GM21515 (cell line): ENCODE data around the gene HADHA.
"Not testable (repeated sequence)": the region's sequence is repeated elsewhere in the genome, so short reads cannot be mapped to it uniquely, and the experiment has no call there.

ENCODE experiments used
- ATAC-seq: cut with Tn5 transposase; IDR thresholded peaks from one replicate; pipeline ENCODE4 v1.9.1; 2021; ENCODE audit not compliant: unreplicated experiment

HADHA gene

DNA sequence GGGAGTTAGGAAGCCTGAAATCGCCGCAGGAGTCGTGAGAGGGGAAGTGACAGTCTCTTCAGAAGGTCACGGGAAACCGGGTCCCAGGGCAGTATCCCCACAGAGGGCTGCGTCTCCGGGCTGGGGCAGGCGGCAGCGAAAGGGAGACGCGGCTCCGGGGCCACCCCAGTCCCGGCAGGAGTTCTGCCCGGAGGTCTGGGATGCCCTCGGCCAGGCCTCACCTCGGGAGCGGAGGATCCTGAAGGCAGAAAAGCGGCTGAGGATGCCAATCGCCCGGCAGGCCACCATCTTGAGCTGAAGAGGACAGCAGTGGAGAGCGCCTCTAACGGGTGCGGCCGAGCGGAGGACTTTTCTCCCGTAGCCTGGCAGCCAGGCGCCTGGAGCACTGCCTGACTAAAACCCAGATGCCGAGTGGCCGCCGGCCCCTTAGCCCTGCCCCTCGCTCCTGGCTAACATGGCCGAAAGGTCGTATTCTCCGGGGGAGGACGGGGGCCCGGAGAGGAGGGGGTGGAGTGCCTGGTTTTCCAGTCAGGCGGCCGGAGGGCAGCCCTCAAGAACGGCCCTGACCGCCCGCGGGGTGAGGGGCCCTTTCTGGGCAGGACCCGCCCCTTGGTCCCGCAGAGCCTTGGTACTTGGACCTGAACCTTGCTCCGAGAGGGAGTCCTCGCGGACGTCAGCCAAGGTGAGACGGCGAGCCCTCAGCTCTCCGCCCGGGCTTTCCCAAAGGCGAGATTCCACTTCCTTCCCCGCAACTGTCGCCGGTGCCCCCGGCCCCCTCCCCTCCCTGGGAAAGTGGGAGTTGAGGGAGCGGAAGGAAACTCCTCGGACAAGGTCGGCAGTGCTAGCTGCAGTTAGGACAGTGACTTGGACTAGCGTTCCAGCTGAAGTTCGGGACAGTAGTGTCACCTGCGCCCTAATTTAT is at the start of gene HADHA, which contains the start of gene HADHB:
Gene HADHA (minus strand): TSS at position 324 of the 922 bp plus-strand sequence. CDS start 36 bp downstream, at position 288.
Gene HADHB (plus strand): TSS at position 631 of the 922 bp plus-strand sequence. CDS start 9,316 bp downstream, outside the sequence.
- peak; percentile 64 for ATAC-seq

DNA sequence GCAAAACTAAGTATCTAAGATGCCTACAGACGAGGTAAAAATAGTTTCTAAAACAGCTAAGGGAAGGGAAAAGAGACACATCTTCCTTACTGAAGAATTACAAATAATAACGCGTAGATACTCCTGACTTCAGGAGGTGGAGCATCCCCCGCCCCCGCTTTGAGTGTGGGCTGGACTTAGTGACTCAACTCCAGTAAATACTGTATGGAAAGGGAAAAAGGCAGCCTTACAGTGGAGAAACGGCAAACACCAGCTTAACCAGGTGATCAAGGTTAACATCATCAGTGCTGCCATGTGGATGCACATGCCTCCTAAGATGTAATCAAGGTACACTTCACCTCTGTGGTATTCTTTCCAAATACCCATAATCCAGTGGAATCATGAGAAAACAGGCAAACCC is 48.2 kb upstream of the HADHA start:
- no peak for ATAC-seq

DNA sequence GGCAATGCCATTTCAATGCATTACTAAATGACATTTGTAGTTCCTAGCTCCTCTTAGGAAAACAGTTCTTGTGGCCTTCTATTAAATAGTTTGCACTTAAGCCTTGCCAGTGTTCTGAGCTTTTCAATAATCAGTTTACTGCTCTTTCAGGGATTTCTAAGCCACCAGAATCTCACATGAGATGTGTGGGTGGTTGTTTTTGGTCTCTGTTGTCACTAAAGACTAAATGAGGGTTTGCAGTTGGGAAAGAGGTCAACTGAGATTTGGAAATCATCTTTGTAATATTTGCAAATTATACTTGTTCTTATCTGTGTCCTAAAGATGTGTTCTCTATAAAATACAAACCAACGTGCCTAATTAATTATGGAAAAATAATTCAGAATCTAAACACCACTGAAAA is 45.6 kb upstream of the HADHA start:
- no peak for ATAC-seq

DNA sequence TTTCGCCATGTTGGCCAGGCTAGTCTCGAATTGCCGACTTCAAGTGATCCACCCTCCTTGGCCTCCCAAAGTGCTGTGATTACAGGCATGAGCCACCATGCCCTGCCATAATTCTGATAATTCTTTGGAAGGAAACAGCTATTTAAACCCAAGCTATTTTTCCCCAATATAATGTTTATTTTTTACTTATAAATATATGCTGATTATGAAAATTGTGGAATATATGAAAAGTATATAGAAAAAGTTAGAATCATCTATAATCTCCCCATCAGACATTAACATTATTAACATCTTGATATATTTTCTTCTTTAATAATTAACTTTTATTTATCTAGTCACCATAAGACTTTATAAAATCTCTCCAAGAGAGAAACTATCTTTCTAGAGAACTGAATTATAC is 41.5 kb upstream of the HADHA start:
- ATAC-seq = no peak

DNA sequence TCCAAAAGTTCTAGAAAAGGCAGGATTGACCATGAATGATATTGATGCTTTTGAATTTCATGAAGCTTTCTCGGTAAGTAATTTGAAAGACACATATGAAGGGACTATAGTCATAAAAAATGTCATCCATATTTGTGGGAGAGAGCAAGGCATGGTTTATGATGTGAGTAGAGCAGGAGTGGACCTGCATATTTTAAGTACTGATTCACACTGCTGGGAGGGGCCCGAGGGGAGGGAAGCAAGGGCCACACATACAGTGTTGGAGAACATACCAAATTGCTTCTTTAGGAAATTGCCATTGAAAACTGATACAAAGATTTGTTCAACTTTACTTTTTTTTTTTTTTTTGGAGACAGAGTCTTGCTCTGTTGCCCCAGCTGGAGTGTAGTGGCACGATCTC is 39.7 kb upstream of the HADHA start:
- no peak for ATAC-seq

DNA sequence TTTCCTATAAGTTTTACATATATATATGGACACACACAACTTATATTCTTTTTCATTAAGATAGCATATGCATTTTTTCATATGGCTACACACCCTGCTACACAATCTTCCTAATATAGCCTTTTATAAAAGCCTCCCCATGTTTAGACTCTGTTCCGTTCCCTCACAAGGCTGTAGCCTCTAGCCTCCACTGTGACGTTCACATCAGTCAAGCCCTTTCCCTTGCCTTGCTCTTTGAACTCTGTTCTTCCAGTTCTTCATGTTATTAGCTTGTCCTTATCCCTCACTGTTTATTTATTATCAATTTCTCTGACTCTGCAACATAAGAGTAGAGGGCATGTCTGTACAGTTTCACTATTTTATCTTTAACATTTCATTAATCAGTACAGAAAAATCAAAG is 39.2 kb upstream of the HADHA start:
- no peak for ATAC-seq

DNA sequence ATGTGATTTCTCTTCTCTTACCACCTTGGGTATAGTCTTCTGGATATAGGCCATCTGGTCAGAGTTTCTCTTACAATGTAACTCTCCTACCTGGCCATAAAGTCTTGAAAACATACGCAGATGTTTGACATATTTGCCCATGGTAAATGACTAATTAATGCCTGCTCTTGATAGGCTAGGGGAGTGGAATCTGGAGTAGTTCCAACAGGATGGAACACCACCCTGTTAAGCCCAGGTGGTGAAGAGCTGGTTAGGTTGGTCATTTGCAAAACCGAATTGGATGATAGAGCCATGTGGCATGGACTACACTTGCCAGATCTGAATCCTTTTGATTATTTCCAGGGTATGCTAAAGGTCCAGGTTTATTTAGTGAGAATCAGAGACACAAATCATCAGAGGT is 36.8 kb upstream of the HADHA start:
- ATAC-seq = no peak

DNA sequence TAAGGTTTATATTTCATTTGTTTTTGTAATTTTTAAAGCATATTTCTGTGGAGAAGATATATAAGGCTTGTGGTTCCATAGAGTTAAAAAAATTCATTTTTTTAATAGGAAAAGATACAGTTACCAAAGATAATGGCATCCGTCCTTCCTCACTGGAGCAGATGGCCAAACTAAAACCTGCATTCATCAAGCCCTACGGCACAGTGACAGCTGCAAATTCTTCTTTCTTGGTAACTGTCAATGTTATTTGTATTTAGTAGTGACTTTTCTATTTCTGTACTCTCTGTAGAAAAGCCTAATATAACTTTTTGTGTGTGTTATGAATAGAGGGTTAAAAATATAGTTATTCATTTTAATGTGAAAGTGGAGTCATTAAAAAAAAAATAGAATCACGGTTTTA is 35.5 kb upstream of the HADHA start:
- ATAC-seq = no peak

DNA sequence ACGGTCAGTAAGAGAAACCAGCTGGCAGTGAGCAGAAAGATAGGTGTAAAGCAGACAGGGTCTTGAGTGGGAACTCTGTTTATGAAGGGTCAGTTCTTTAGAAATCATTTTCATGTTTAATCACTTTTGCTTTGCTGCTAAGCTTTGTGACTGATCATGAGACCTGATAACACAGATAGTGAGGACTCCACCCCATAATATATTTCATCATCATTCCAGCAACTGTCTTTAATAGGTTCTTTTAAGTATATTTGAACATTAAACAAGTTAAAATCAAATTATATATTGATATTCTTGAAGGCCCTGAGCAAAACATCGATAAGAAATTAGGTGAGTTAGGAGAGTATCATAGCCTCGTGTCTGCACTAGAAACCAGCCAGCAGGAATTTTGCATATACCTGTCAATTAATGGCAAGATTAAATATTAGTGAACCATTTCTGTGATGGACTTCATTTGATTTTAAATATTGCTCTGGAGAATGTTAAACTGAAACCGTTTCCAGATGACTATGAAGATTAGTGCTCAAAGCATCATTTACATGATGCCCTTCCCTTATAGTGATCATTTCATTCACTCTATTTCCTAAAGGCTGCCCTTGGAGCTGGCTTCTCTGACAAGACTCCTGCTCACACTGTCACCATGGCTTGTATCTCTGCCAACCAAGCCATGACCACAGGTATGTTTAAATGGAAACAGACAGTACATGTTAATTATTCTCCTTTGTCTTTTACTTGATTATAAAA is 32.2 kb upstream of the HADHA start:
- no peak for ATAC-seq

DNA sequence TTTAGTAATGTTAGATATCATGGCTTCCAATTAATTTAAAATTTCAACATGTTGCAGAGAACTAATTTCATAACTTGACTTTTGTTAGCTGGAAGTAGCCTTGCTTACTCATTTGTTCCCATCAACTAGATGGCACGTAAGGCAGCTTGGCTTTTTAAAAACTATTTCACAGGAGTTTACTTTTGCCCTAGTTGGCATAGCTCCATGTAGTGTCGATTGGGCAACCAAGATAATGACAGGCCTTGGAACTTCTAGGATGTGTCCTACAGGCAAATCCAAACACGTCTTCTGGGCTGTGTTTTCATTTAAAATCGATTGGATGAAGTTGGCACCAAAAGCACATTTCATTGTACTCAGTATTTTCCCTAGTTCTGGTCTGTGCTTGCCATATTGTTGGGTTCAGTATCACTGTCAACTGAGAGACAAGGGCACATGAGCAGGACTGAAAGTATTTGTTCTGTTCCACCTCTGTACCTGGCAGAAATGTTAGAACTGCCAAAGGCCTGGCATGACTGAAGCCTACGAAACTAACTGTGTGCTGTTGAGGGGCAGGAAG is 29.7 kb upstream of the HADHA start:
- ATAC-seq = no peak

DNA sequence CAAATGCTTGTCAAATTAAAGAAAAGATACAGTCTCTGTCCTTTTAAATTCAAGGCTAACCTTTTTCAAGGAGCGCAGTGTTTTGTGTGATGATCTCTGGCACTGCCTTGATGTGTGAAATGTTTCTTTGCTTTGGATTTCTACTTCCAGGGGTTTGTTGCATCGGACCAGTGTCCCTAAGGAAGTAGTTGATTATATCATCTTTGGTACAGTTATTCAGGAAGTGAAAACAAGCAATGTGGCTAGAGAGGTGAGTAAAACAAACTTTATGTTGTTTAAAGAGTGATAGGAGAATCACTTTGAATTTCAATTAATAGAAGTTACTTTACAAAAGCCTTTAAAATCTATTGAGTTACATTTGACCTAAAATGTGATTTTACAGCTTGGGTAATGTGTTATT is 29.1 kb upstream of the HADHA start:
- no peak for ATAC-seq

DNA sequence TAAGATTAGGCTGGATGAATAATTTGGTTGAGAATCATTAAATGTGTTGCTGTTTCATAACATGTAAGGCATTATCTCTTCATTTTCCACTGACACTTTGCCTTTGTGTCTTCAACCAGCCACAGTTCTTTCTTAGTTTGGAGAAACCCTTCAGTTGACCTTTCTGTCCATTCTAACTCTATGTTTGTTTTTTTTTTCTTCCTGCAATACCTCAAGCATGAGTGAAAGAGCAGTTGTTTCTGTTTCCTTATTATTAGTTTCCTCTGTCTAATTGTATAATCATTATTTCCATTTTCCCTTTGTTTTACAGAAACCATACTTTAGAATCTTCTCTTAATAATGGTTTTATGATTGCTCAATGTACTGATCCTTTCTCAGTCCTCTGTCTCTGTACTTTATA is 25.9 kb upstream of the HADHA start:
- no peak for ATAC-seq

DNA sequence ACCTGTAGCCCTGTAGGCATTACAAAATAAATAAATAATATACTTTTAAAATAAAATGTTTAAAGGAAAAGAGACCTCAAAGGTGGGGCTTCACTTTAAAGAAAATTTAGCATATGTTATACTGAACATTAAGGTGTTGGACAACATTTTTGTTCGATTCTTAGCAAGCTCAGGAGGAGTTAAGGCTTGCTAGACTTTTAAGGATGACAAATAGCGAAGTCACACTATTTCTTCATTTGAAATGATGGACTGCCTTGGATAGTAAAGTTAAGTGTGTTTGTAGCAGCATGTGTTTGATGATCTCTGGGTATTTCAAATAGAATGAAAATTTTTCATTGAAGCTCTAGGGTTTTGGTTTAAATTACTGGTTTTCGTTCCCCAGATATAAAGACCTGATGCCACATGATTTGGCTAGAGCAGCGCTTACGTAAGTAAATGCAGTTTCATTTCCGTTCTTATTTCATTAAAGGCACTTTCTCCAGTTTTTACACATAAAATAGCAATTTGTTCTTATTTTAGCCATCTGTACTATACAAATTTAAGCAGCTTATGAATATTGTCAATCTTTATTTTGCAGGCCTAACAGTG is 25.2 kb upstream of the HADHA start:
- no peak for ATAC-seq

DNA sequence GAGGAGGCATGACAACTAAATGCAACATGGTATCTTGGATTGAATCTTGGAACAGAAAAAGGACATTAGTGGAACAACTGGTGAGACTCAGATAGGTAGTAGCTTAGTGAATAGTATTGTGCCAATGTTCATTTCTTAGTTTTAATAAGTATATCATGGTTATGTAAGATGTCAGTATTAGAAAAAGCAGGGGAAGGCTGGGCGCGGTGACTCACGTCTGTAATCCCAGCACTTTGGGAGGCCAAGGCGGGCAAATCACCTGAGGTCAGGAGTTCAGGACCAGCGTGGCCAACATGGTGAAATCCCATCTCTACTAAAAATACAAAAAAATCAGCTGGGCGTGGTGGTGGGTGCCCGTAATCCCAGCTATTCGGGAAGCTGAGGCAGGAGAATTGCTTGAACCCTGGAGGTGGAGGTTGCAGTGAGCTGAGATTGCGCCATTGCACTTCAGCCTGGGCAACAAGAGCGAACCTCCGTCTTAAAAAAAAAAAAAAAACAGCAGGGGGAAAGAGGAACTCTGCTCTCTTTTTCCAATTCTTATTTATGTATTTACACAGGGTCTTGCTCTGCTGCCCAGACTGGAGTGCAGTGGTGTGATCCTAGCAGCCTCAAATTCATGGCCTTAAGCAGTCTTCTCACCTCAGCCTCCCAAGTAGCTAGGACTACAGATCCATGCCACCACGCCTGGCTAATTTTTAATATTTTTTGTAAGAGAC is 24.4 kb upstream of the HADHA start:
- ATAC-seq = not testable (repeated sequence)

DNA sequence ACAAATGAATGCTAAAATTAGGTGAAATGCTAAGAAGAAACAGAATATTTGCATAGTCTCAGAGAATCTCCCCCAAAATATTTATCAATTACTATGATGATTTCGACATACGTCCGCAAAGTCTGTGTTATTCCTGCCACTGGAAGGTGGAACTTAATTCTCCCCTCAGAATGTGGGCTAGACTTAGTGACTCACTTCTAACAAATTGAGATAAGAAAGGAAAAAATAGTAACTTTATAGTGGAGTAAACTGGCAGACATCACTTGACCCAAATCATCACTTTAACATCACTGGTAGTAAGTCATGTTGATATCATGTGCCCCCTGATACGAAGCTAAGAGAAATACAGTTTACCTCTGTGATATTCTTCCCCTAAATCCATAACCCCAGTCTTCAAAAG is 23.8 kb upstream of the HADHA start:
- no peak for ATAC-seq

DNA sequence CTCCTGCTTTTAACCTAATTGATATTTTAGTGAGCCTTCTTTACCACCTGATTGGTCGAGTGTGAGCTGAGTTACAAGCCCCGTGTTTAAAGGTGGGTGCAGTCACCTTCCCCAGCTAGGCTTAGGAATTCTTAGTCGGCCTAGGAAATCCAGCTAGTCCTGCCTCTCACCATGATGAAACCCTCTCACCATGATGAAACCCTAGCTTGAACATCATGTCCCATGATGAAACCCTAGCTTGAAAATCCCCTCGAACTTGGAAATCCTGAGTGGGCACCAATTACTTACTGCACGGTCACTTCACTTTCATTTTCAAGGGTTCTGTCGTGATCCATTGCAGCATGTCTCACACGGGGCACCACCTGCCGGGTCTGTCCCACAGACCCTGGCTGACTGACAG is 14.4 kb upstream of the HADHA start:
- ATAC-seq = not testable (repeated sequence)

DNA sequence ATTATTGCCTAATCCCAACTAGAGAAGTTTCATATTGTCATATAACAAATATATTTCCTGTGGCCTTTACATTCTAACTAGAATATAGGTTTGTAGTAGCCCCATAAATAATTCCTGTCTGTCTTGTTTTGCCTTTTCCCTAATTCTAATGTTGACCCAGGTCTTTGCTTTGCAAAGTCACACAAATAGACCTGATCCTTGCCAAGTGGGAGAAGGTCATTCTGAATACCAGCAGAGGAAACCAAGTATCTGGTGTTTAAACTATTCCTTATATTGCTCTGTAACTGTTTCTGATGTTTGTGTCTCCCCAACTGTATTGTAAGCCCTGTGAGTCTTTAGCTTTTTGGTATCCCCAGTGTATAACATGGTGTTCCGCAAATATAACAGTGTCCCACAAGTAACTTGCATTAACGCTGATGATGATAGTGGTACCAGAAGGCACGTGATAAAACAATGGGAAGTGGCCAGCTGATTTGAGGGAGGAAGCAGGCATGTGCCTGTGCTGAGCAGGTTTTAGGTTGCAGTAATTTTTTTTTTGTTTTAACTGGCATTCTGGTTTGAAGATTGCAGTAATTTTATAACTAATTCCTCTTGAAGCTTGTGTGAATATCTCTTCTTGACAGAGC is 11.4 kb upstream of the HADHA start:
- ATAC-seq = no peak

DNA sequence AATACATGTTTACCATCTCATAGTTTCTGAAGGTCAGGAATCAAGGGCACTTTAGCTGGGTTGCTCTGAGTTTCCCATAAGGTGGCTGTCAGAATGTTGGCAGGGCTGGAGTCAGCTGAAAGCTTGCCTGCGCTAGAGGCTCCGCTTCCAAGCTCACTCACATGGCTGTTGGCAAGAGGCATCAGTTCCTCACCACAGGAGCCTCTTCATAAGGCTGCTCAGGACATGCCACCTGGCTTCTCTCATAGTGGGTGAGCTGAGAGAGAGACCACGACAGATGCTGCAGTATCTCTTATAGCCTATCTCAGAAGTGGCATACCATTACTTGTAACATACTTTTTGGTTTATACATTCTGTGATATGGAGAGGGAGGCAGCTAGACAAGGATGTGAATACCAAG is 7.5 kb upstream of the HADHA start:
- no peak for ATAC-seq

DNA sequence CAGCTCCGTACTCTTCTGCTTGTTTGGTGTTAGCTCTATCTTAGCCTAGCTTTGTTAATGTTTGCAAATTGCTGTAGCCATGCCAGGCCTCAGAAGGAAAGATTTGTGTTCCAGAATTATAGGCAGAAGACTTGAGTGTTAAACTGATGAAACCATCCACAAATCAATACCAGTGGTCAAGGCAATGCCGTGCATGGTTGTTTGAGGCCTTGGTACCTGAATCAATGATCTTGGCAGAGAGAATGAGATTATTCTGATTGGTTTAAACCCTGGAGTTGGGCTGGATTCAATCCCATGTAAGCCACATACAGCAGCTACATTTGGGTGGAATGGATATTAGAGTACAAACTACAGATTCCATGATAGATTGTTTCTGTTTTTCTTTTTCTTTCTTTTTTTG is 5.2 kb upstream of the HADHA start:
- ATAC-seq = no peak

DNA sequence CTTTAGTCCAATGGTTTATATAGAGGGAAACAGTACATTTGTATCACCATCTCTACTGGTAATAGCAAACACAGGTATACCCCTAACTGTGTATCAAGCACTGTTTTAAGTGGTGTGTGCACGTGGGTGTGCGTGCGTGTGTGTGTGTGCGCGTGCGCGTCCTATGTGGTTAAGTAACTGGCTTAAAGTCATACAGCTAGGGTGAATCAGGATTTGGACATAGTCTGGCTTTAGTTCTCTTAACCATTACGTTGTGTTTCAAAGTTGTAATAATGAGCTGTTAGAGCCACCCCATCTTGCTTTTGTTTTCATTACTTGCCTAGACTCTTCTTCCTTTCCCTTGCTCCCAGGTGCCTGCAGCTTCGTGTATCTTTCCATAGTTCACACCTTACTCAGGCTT is 2.4 kb upstream of the HADHA start:
- ATAC-seq = no peak
